ENCODE results near the gene IGF2BP3.

DNA sequence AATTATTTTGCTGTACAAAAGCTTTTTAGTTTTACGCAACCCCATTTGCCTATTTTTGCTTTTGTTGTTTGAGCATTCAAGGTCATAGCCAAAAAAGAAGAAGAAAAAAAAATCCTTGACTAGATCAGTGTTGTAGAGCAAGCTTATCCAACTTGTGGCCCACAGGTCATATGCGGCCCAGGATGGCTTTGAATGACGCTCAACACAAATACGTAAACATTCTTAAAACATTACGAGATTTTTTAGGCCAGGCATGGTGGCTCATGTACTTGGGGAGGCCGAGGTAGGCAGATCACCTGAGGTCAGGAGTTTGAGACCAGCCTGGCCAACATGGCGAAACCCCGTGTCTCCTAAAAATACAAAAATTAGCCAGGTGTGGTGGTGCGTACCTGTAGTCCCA lies 179.3 kb downstream of the IGF2BP3 start:
- TF ChIP-seq CTCF (IDR thresholded peaks at IDR 0.05) (no peak), POLR2A (IDR thresholded peaks at IDR 0.05) (no peak)
